ENCODE measurements around the gene NECTIN1.

Gene NECTIN1

DNA sequence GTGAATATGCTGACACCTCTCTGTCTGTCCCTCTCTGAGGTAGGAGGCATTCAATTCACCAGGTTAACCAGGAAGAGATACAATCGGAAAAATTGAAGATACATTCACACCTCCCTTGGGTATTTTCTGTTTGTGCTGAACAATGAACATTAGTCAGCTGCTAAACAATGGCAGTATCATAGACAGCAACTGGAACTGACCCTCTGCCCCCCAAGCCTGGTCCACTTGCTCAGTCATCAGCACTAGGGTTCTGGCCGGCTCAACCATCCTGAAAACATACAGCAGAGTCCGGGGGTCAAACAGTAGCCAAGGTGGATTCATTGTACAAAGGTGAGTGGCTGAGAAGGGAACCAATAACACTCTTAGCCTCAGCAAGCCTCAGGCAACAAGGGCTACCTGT lies 4.0 kb downstream of the NECTIN1 start:
- TF ChIP-seq EZH2phosphoT487 (conservative IDR thresholded peaks at IDR 0.05; ENCODE audit: low read length) (no peak), CTCF (IDR thresholded peaks at IDR 0.05; ENCODE audit: insufficient read depth, low read length, poor library complexity, severe bottlenecking) (no peak)
- H3K9me3 ChIP-seq (ENCODE audit: insufficient read depth, low read length), result no peaks in the 10 kb centered on the region
- H3K9me2 ChIP-seq (replicated peaks; ENCODE audit: insufficient read depth, low read length), result no peaks in the 10 kb centered on the region
- H4K20me1 ChIP-seq (ENCODE audit: low read depth, low read length), result peaks cover 19% of the 10 kb centered on the region
- H3K4me2 ChIP-seq (ENCODE audit: low read depth, low read length, poor library complexity, severe bottlenecking), result peak overlapping the region; percentile 14
- H3K4me3 ChIP-seq (ENCODE audit: insufficient read depth, low read length, poor library complexity, severe bottlenecking), result no peak overlapping the region
- H3K36me3 ChIP-seq (ENCODE audit: low read length), result no peaks in the 10 kb centered on the region
- no peak overlapping the region for H3K9ac ChIP-seq (ENCODE audit: low read length)
- H3K27ac ChIP-seq (ENCODE audit: low read depth, low read length), result no peak overlapping the region
- no peaks in the 10 kb centered on the region; the same call in 1 of the 2 replicates for H3F3A ChIP-seq (ENCODE audit: insufficient read depth)
- peaks cover 56% of the 10 kb centered on the region for H3K79me2 ChIP-seq (ENCODE audit: insufficient read depth, low read length)
- no peaks in the 10 kb centered on the region for H3K27me3 ChIP-seq (ENCODE audit: low read length)
- no peak overlapping the region for H2AFZ ChIP-seq (ENCODE audit: low read depth, low read length, severe bottlenecking)

- no peaks in the 10 kb centered on the region for H3K9me3 ChIP-seq (ENCODE audit: insufficient read depth, low read length)
- H3K79me2 ChIP-seq (ENCODE audit: insufficient read depth, low read length), result peaks cover 56% of the 10 kb centered on the region
- H4K20me1 ChIP-seq (ENCODE audit: low read depth, low read length), result peaks cover 19% of the 10 kb centered on the region
- peak overlapping the region; percentile 14 for H3K4me2 ChIP-seq (ENCODE audit: low read depth, low read length, poor library complexity, severe bottlenecking)
- H3K9me2 ChIP-seq (replicated peaks; ENCODE audit: insufficient read depth, low read length), result no peaks in the 10 kb centered on the region
- no peak overlapping the region for H3K27ac ChIP-seq (ENCODE audit: low read depth, low read length)
- no peak for TF ChIP-seq CTCF (IDR thresholded peaks at IDR 0.05; ENCODE audit: insufficient read depth, low read length, poor library complexity, severe bottlenecking)
- TF ChIP-seq EZH2phosphoT487 (conservative IDR thresholded peaks at IDR 0.05; ENCODE audit: low read length), result no peak
- no peaks in the 10 kb centered on the region for H3K36me3 ChIP-seq (ENCODE audit: low read length)
- no peaks in the 10 kb centered on the region for H3K27me3 ChIP-seq (ENCODE audit: low read length)
- no peak overlapping the region for H2AFZ ChIP-seq (ENCODE audit: low read depth, low read length, severe bottlenecking)
- no peak overlapping the region for H3K4me3 ChIP-seq (ENCODE audit: insufficient read depth, low read length, poor library complexity, severe bottlenecking)
- no peak overlapping the region for H3K9ac ChIP-seq (ENCODE audit: low read length)
- no peaks in the 10 kb centered on the region; the same call in 1 of the 2 replicates for H3F3A ChIP-seq (ENCODE audit: insufficient read depth)
These were observed 5.1 kb downstream of the NECTIN1 start for GRCh38 chr11:119723952-119724325.

- no peaks in the 10 kb centered on the region for H3K9me3 ChIP-seq (ENCODE audit: insufficient read depth, low read length)
- no peaks in the 10 kb centered on the region for H3K27me3 ChIP-seq (ENCODE audit: low read length)
- no peak overlapping the region for H3K9ac ChIP-seq (ENCODE audit: low read length)
- TF ChIP-seq CTCF (IDR thresholded peaks at IDR 0.05; ENCODE audit: insufficient read depth, low read length, poor library complexity, severe bottlenecking), result no peak
- TF ChIP-seq EZH2phosphoT487 (conservative IDR thresholded peaks at IDR 0.05; ENCODE audit: low read length), result no peak
- H4K20me1 ChIP-seq (ENCODE audit: low read depth, low read length), result peaks cover 19% of the 10 kb centered on the region
- H3K36me3 ChIP-seq (ENCODE audit: low read length), result no peaks in the 10 kb centered on the region
- H3K4me3 ChIP-seq (ENCODE audit: insufficient read depth, low read length, poor library complexity, severe bottlenecking), result no peak overlapping the region
- H3K4me2 ChIP-seq (ENCODE audit: low read depth, low read length, poor library complexity, severe bottlenecking), result peak overlapping the region; percentile 14
- H3K9me2 ChIP-seq (replicated peaks; ENCODE audit: insufficient read depth, low read length), result no peaks in the 10 kb centered on the region
- no peak overlapping the region for H2AFZ ChIP-seq (ENCODE audit: low read depth, low read length, severe bottlenecking)
- no peak overlapping the region for H3K27ac ChIP-seq (ENCODE audit: low read depth, low read length)
- no peaks in the 10 kb centered on the region; the same call in 1 of the 2 replicates for H3F3A ChIP-seq (ENCODE audit: insufficient read depth)
- H3K79me2 ChIP-seq (ENCODE audit: insufficient read depth, low read length), result peaks cover 58% of the 10 kb centered on the region
These were observed 5.6 kb downstream of the NECTIN1 start for GRCh38 chr11:119723243-119723951.
